Stimulated activated CD4-positive, alpha-beta T cell treated with anti-CD3 and anti-CD28 coated beads, Interleukin-12 subunit alpha, Interleukin-12 subunit beta, amount 100 ng/mL, for 4 hours (primary cell): ENCODE data around the gene JUND.
A peak's percentile ranks its signal among the peaks of the same experiment; 100 is the strongest.

Source experiments
- DNase-seq: peaks from one replicate; pipeline ENCODE4 v3.0.0-alpha.2; 2020

Gene JUND

GRCh38 chr19:18266771-18267686 lies 14.4 kb downstream of the JUND start:
- DNase-seq, result no peak

- DNase-seq, result no peak
Measured at GRCh38 chr19:18265582-18265981, 15.8 kb downstream of the JUND start.

- no peak for DNase-seq
Measured at GRCh38 chr19:18264971-18265540, 16.4 kb downstream of the JUND start.

- DNase-seq, result no peak
Measured at GRCh38 chr19:18264137-18264854, 17.1 kb downstream of the JUND start.

GRCh38 chr19:18263324-18264136 lies 17.9 kb downstream of the JUND start:
- DNase-seq, result no peak

GRCh38 chr19:18262917-18263316 lies 18.5 kb downstream of the JUND start:
- DNase-seq, result no peak

GRCh38 chr19:18262144-18262543 lies 19.3 kb downstream of the JUND start:
- DNase-seq, result no peak

GRCh38 chr19:18261474-18261873 lies 19.9 kb downstream of the JUND start:
- DNase-seq, result no peak

- DNase-seq, result no peak
Measured at GRCh38 chr19:18259893-18260292, 21.5 kb downstream of the JUND start.

GRCh38 chr19:18257503-18258470 lies 23.6 kb downstream of the JUND start:
- DNase-seq, result no peak

- DNase-seq, result no peak
Measured at GRCh38 chr19:18254546-18255503, 26.6 kb downstream of the JUND start.

- DNase-seq, result no peak
Measured at GRCh38 chr19:18253716-18254115, 27.7 kb downstream of the JUND start.

- no peak for DNase-seq
Measured at GRCh38 chr19:18253130-18253529, 28.3 kb downstream of the JUND start.

- no peak for DNase-seq
Measured at GRCh38 chr19:18252370-18252717, 29.1 kb downstream of the JUND start.

- DNase-seq, result peak; percentile 77
Measured at GRCh38 chr19:18251587-18252369, 29.6 kb downstream of the JUND start.

GRCh38 chr19:18249834-18250233 lies 31.6 kb downstream of the JUND start:
- DNase-seq, result no peak

GRCh38 chr19:18245297-18245696 lies 36.1 kb downstream of the JUND start:
- no peak for DNase-seq

GRCh38 chr19:18239303-18239702 lies 42.1 kb downstream of the JUND start:
- no peak for DNase-seq

- DNase-seq, result no peak
Measured at GRCh38 chr19:18234194-18234593, 47.2 kb downstream of the JUND start.
